ENCODE measurements around the gene DCTD.

DNA sequence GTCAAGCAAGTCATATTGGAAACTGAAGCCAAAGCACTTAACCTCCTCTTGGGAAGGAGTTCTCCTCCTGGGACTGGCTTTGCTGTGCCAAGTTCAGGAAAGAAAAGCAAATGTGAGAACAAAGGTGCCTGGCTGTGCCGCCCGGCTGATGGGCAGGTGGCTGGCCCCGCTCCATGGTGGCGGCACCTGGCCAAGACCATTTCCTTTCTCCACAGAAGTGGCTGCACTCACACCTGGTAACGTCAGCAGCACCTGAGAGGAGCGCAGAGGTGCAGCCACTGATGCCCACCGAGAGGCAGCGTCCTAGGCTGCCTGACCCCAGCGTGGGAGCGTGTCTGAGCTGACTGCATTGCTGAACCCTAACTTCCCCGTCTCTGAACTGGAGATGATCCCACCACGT, 54.3 kb downstream of the DCTD start:
- TF ChIP-seq POLR2AphosphoS5 (IDR thresholded peaks at IDR 0.05; ENCODE audit: low read depth, low read length) (no peak), POLR2A (IDR thresholded peaks at IDR 0.05; ENCODE audit: low read depth, low read length) (no peak), TAF1 (IDR thresholded peaks at IDR 0.05; ENCODE audit: low read depth, low read length) (no peak), SPI1 (IDR thresholded peaks at IDR 0.05; ENCODE audit: low read depth, low read length) (no peak), PAX5 (IDR thresholded peaks at IDR 0.05; ENCODE audit: insufficient read depth, low read length, severe bottlenecking) (no peak), POU2F2 (IDR thresholded peaks at IDR 0.05; ENCODE audit: low read depth, low read length) (no peak)

All from GM12891 (cell line).